GM12864 (cell line): ENCODE measurements around the gene MBTPS2.

ENCODE experiments used
- DNase-seq: peaks from one replicate; pipeline ENCODE4 v3.0.0-alpha.2; 2011; ENCODE audit warnings: low read depth
- H3K4me3 ChIP-seq: 2 replicates; pipeline ENCODE4 v1.5.1; 2011; ENCODE audit warnings: mild to moderate bottlenecking, low read depth, low read length, control low read depth
- CTCF ChIP-seq: IDR thresholded peaks from 2 replicates; pipeline ENCODE4 v1.5.1; 2011; ENCODE audit warnings: low read depth, mild to moderate bottlenecking, moderate library complexity, low read length, control low read depth, inconsistent platforms; ENCODE audit errors: missing control alignments

MBTPS2 gene

GRCh38 chrX:21831496-21831895, 7.9 kb upstream of the MBTPS2 start:
- no peak for TF ChIP-seq CTCF
- DNase-seq, result no peak
- H3K4me3 ChIP-seq, result no peak overlapping the region

DNA sequence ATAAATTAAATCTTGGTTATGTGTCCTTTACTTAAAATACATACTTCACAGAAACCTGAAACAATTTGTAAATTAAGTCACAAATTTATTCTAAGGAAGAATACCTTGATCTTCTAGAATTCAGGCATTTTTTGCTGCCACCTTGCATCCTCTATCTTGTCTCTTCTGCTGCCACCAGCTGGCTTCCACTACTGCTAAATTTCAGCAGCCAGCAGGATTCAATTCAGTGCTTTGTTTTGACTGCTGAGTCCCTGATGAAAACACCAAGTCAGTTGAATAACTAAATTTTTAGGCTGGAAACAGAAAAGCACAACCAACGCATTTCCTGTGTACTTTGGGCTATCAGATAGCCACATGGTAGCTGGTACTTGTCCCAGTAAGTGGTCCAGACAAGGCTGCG, 2.4 kb upstream of the MBTPS2 start:
- no peak for TF ChIP-seq CTCF
- H3K4me3 ChIP-seq, result no peak overlapping the region
- DNase-seq, result no peak

DNA sequence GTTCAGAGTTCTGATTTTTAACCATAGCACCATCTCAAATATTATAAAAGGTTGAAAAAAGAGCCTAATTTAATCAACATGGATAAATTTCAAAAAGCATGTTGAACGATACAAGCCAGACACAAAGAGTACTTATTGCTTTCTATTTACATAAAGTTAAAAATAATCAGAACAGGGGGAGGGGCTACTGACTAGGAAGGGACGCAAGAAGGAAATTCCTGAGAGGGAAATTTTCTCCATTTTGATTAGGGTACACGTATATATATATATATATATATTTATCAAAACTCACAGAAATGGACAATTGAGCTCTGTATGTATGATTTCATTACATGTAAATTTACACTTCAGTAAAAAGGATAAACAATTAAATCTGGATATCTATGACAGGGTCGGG, 482 bp upstream of the MBTPS2 start:
- no peak for DNase-seq
- no peak for TF ChIP-seq CTCF
- peak overlapping the region; percentile 82 for H3K4me3 ChIP-seq

DNA sequence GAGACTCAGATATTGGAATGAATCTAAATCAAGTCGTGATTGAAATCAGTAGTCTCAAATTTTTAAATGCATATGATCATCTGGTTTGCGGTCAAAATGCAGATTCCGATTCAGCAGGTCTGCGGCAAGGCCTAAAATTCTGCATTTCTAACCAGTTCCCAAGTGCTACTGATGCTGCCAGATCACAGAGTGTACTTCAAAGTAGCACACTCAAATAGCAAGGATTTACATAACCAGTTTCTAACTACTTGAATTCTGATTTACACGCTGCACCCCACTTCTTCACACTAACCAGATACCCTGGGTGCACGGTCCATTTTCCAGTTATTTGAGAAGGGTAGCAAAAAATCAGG, 752 bp downstream of the MBTPS2 start:
- peak overlapping the region; percentile 82 for H3K4me3 ChIP-seq
- no peak for DNase-seq
- TF ChIP-seq CTCF, result no peak

DNA sequence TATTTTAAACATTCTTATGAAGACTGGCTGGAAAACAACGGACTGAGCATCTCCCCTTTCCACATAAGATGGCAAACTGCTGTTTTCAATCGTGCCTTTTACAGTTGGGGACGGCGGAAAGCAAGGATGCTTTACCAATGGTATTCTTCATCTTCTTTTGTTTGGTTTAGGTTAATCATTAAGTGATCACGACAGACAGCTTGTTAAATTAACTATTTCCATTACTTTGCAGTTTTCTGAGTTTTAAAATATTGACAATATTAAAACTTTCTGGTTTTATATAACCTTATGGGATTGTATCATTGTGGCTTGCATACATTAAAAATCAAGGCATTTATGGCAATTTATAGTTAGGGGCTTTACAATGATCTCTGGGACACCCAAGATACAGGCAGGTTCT, 3.8 kb downstream of the MBTPS2 start:
- no peak for TF ChIP-seq CTCF
- DNase-seq, result no peak
- no peak overlapping the region for H3K4me3 ChIP-seq

GRCh38 chrX:21845096-21845495, 5.7 kb downstream of the MBTPS2 start:
- no peak for DNase-seq
- no peak overlapping the region for H3K4me3 ChIP-seq
- no peak for TF ChIP-seq CTCF

DNA sequence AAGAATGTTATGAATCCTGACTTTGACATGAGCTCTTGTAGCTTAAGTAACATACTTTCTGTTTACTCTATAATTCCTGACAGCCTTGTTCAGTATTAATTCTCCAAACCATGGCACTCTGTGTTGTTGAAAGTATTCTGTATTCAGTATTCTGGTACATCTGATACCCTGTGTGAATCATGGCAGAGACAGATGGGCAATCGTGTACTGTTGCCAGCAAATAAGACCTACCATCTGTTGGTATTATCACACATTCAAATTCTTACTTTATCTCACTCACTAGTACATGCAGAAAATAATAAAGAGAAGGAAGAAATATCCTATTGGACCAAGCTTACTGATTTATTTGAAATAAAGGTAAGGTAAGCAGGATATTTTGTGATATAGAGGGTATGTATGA, 7.9 kb downstream of the MBTPS2 start:
- TF ChIP-seq CTCF, result no peak
- no peak overlapping the region for H3K4me3 ChIP-seq
- no peak for DNase-seq
